ENCODE data around the gene DNAH2. TPM values are rescaled to one million over a fixed set of nuclear protein-coding genes. Genes with fewer than 3 reads are reported as not detected.
A peak's percentile ranks its signal among the peaks of the same experiment; 100 is the strongest.

DNAH2 gene
- total RNA-seq, 1 donor: under 0.01 TPM

DNA sequence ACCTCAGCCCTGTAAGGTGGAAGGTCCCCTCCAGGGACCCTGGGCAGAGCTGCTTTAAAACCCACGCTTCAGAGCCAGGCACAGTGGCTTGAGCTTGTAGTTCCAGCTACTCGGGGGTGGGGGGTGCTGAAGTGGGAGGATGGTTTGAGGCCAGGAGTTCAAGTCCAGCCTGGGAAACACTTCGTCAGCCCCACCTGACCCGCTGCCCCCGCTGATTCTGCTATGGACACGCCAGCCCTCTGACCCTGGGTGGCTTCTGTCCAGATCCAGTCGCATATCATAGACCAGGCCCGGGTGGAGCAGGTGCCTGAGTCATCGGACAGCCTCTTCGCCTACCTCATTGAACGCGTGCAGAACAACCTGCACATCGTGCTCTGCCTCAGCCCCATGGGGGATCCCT lies 81.3 kb downstream of the DNAH2 start:
- Histone ChIP-seq H3K4me3 (ENCODE audit: insufficient read depth, low read length) (no peak overlapping the region), H3K79me2 (ENCODE audit: insufficient read depth, low read length) (no peaks in the 10 kb centered on the region), H3K4me2 (ENCODE audit: insufficient read depth, low read length) (no peak overlapping the region), H3K9me3 (ENCODE audit: low read depth, low read length) (no peaks in the 10 kb centered on the region), H3K36me3 (ENCODE audit: insufficient read depth, low read length) (no peaks in the 10 kb centered on the region), H3K4me1 (ENCODE audit: insufficient read depth, low read length) (no peaks in the 10 kb centered on the region), H4K20me1 (ENCODE audit: insufficient read depth, low read length) (no peaks in the 10 kb centered on the region), H3K27ac (ENCODE audit: low read depth, low read length) (no peak overlapping the region), H2AFZ (ENCODE audit: low read length) (no peak overlapping the region), H3K27me3 (ENCODE audit: insufficient read depth, low read length) (no peaks in the 10 kb centered on the region)
- TF ChIP-seq, protein P1, sequence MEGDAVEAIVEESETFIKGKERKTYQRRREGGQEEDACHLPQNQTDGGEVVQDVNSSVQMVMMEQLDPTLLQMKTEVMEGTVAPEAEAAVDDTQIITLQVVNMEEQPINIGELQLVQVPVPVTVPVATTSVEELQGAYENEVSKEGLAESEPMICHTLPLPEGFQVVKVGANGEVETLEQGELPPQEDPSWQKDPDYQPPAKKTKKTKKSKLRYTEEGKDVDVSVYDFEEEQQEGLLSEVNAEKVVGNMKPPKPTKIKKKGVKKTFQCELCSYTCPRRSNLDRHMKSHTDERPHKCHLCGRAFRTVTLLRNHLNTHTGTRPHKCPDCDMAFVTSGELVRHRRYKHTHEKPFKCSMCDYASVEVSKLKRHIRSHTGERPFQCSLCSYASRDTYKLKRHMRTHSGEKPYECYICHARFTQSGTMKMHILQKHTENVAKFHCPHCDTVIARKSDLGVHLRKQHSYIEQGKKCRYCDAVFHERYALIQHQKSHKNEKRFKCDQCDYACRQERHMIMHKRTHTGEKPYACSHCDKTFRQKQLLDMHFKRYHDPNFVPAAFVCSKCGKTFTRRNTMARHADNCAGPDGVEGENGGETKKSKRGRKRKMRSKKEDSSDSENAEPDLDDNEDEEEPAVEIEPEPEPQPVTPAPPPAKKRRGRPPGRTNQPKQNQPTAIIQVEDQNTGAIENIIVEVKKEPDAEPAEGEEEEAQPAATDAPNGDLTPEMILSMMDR (IDR thresholded peaks at IDR 0.05; ENCODE audit: extremely low read depth, low read depth, low read length): no peak
- no peak for DNase-seq (ENCODE audit: insufficient read length, low spot score, missing footprints)

DNA sequence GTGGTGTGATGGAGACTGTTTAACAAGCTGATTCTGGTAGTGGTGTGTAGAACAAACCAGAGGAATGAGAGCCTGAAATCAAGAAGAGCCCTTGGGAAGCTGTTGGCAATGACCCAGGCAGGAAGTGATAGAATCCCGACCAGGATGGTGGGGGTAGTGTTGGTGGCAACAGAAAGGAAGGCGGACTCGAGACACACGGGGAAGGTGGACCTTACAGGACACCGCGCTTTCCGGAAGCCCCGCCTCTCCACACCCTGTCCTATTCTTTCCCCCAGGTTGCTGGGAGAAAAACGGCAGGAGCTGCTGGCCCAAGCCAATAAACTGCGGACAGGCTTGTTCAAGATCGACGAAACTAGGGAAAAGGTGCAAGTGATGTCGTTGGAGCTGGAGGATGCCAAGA lies 86.4 kb downstream of the DNAH2 start:
- Histone ChIP-seq H3K4me1 (ENCODE audit: insufficient read depth, low read length) (no peaks in the 10 kb centered on the region), H3K9me3 (ENCODE audit: low read depth, low read length) (no peaks in the 10 kb centered on the region), H2AFZ (ENCODE audit: low read length) (peak overlapping the region; percentile 41), H3K27me3 (ENCODE audit: insufficient read depth, low read length) (no peaks in the 10 kb centered on the region), H3K27ac (ENCODE audit: low read depth, low read length) (no peak overlapping the region), H4K20me1 (ENCODE audit: insufficient read depth, low read length) (no peaks in the 10 kb centered on the region), H3K36me3 (ENCODE audit: insufficient read depth, low read length) (no peaks in the 10 kb centered on the region), H3K4me3 (ENCODE audit: insufficient read depth, low read length) (no peak overlapping the region), H3K4me2 (ENCODE audit: insufficient read depth, low read length) (peak overlapping the region; percentile 40), H3K79me2 (ENCODE audit: insufficient read depth, low read length) (no peaks in the 10 kb centered on the region)
- DNase-seq (ENCODE audit: insufficient read length, low spot score, missing footprints): no peak
- TF ChIP-seq, protein P1 (IDR thresholded peaks at IDR 0.05; ENCODE audit: extremely low read depth, low read depth, low read length): no peak

DNA sequence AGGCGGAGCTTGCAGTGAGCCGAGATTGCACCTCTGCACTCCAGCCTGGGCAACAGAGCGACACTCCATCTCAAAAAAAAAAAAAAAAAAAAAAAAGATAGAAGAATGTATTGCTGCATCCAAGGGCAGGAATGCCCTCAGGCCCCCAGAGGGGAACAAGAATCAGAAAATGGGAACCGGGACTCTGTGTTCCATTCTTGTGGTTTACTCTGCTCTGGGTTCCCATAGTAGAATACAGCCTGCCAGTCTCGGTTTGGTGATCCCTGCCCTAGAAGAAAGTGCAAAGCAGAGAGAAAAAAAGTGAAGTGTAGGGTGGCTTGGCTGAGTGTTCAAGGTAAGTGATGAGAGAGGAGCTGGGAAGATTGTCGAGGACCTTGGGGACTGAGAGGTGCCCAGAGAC lies 89.0 kb downstream of the DNAH2 start:
- H3K27me3 ChIP-seq (ENCODE audit: insufficient read depth, low read length): no peaks in the 10 kb centered on the region
- TF ChIP-seq, protein P1 (IDR thresholded peaks at IDR 0.05; ENCODE audit: extremely low read depth, low read depth, low read length): no peak
- no peaks in the 10 kb centered on the region for H3K36me3 ChIP-seq (ENCODE audit: insufficient read depth, low read length)
- no peak overlapping the region for H2AFZ ChIP-seq (ENCODE audit: low read length)
- H3K79me2 ChIP-seq (ENCODE audit: insufficient read depth, low read length): no peaks in the 10 kb centered on the region
- DNase-seq (ENCODE audit: insufficient read length, low spot score, missing footprints): no peak
- H4K20me1 ChIP-seq (ENCODE audit: insufficient read depth, low read length): no peaks in the 10 kb centered on the region
- no peak overlapping the region for H3K4me3 ChIP-seq (ENCODE audit: insufficient read depth, low read length)
- peaks cover 2% of the 10 kb centered on the region for H3K4me1 ChIP-seq (ENCODE audit: insufficient read depth, low read length)
- H3K9me3 ChIP-seq (ENCODE audit: low read depth, low read length): no peaks in the 10 kb centered on the region
- H3K4me2 ChIP-seq (ENCODE audit: insufficient read depth, low read length): no peak overlapping the region
- H3K27ac ChIP-seq (ENCODE audit: low read depth, low read length): no peak overlapping the region

DNA sequence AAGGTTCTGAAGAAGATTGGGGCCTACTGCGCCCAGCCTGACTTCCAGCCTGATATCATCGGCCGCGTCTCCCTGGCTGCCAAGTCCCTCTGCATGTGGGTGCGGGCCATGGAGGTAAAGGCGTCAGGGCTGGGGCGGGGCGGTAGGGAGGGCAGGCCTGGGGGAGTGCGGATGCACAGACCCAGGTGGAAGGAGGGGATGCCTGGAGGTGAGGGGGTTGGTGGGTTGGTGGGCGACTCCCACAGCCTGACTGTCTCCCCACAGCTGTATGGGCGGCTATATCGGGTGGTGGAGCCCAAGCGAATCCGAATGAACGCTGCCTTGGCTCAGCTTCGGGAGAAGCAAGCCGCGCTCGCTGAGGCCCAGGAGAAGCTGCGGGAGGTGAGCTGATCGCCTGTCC lies 89.7 kb downstream of the DNAH2 start:
- H3K27ac ChIP-seq (ENCODE audit: low read depth, low read length): no peak overlapping the region
- no peak overlapping the region for H2AFZ ChIP-seq (ENCODE audit: low read length)
- no peaks in the 10 kb centered on the region for H3K27me3 ChIP-seq (ENCODE audit: insufficient read depth, low read length)
- no peak overlapping the region for H3K4me2 ChIP-seq (ENCODE audit: insufficient read depth, low read length)
- H3K4me1 ChIP-seq (ENCODE audit: insufficient read depth, low read length): peaks cover 2% of the 10 kb centered on the region
- H3K79me2 ChIP-seq (ENCODE audit: insufficient read depth, low read length): no peaks in the 10 kb centered on the region
- no peak overlapping the region for H3K4me3 ChIP-seq (ENCODE audit: insufficient read depth, low read length)
- TF ChIP-seq, protein P1 (IDR thresholded peaks at IDR 0.05; ENCODE audit: extremely low read depth, low read depth, low read length): no peak
- H4K20me1 ChIP-seq (ENCODE audit: insufficient read depth, low read length): no peaks in the 10 kb centered on the region
- DNase-seq (ENCODE audit: insufficient read length, low spot score, missing footprints): no peak
- H3K36me3 ChIP-seq (ENCODE audit: insufficient read depth, low read length): no peaks in the 10 kb centered on the region
- H3K9me3 ChIP-seq (ENCODE audit: low read depth, low read length): no peaks in the 10 kb centered on the region

Data from osteoblast (primary cell).